ENCODE data around the gene RETREG1.

DNA sequence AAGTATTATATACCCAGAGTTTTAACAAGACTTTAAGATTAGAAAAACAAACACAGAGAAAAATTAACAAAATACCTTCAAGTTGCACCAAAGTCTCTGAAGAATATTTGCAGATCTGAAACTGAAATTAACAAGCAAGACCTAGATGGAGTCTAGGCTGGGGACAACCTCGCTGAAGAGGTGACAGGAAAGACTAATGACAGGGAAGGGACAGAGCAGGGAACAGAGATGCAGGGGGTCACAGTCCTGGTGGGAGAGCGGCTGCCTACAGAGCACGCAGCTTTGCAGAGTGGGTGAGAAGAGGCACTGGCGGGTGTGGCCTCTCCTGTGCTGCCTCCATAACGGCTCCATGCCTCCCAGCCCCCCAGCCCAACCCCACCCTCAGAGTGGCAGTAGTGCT lies 13.5 kb downstream of the RETREG1 start:
- TF ChIP-seq EZH2 (IDR thresholded peaks at IDR 0.05; ENCODE audit: borderline replicate concordance, low read depth, low read length, poor library complexity, severe bottlenecking): no peak
- TF ChIP-seq, protein P1, sequence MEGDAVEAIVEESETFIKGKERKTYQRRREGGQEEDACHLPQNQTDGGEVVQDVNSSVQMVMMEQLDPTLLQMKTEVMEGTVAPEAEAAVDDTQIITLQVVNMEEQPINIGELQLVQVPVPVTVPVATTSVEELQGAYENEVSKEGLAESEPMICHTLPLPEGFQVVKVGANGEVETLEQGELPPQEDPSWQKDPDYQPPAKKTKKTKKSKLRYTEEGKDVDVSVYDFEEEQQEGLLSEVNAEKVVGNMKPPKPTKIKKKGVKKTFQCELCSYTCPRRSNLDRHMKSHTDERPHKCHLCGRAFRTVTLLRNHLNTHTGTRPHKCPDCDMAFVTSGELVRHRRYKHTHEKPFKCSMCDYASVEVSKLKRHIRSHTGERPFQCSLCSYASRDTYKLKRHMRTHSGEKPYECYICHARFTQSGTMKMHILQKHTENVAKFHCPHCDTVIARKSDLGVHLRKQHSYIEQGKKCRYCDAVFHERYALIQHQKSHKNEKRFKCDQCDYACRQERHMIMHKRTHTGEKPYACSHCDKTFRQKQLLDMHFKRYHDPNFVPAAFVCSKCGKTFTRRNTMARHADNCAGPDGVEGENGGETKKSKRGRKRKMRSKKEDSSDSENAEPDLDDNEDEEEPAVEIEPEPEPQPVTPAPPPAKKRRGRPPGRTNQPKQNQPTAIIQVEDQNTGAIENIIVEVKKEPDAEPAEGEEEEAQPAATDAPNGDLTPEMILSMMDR (conservative IDR thresholded peaks at IDR 0.05; ENCODE audit: low read depth, low read length): no peak
